ENCODE results near the gene KCNH3.

DNA sequence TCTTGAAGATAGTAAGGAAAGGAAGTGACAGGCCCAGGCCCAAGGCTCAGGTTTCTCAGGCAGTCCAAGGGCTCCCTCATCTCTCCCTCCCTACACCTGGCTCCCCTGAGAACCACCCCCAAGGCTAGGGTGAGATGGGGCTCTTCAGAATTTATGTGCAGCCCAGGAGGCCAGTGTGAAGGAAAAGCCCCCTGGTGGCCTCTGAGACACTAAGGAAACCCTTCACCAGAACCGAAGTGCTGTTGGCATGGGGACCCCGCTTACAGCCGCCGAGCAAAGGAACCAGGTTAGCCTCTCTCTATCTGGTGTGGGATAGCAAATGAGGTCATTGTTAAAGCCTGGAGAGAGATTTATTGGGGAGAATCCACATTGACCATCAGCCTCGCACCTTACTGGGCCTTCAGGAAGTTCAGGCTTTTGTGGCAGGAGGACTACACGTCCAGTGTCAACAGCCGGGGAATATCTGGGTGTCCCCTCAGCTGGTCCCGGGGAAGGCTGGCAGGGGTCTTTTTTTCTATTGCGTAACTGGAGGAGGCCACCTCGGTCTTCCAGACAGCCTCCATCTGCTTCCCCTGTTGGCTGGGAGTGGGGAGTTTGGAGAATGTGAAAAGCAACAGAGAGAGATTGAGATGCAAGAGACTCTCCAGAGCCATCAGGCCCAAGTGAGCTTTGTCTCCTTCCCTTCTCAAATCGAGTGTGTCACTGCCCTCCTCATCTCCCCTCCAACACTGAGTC is 48.5 kb downstream of the KCNH3 start:
- TF ChIP-seq POLR2A (IDR thresholded peaks at IDR 0.05) (no peak), POLR2AphosphoS5 (IDR thresholded peaks at IDR 0.05) (no peak), CTCF (IDR thresholded peaks at IDR 0.05) (no peak), EP300 (IDR thresholded peaks at IDR 0.05) (no peak)

Measured in stomach (tissue), 4 donors.